ENCODE measurements around the gene ACTN1. TPM values are rescaled to one million over a fixed set of nuclear protein-coding genes. Genes with fewer than 3 reads are reported as not detected.
"Not testable (repeated sequence)": the region's sequence is repeated elsewhere in the genome, so short reads cannot be mapped to it uniquely, and the experiment has no call there.

The ACTN1 gene
- total RNA-seq, 1 donor from 2014 or later, result 90.5 TPM

GRCh38 chr14:68994056-68994455 lies 15.0 kb upstream of the ACTN1 start:
- no peak for DNase-seq
- intact Hi-C loops (cut with micrococcal nuclease), result no loop called here
- no peak for ATAC-seq

GRCh38 chr14:68987653-68988036 lies 8.5 kb upstream of the ACTN1 start:
- ATAC-seq, result no peak
- no peak for DNase-seq
- intact Hi-C loops (cut with micrococcal nuclease), result no loop called here

GRCh38 chr14:68986926-68987652 lies 8.0 kb upstream of the ACTN1 start:
- intact Hi-C loops (cut with micrococcal nuclease), result no loop called here
- DNase-seq (no peak), ATAC-seq (no peak)

GRCh38 chr14:68986225-68986624 lies 7.1 kb upstream of the ACTN1 start:
- ATAC-seq (no peak), DNase-seq (no peak)
- intact Hi-C loops (cut with micrococcal nuclease), result no loop called here

GRCh38 chr14:68984686-68985085 lies 5.6 kb upstream of the ACTN1 start:
- no peak for ATAC-seq
- no peak for DNase-seq
- intact Hi-C loops (cut with micrococcal nuclease), result no loop called here

GRCh38 chr14:68983191-68983590 lies 4.1 kb upstream of the ACTN1 start:
- ATAC-seq (no peak), DNase-seq (no peak)
- intact Hi-C loops (cut with micrococcal nuclease), result no loop called here

GRCh38 chr14:68982581-68982980 lies 3.5 kb upstream of the ACTN1 start:
- DNase-seq, result no peak
- intact Hi-C loops (cut with micrococcal nuclease), result no loop called here

GRCh38 chr14:68981539-68981976 lies 2.5 kb upstream of the ACTN1 start:
- ATAC-seq (no peak), DNase-seq (no peak)
- intact Hi-C loops (cut with micrococcal nuclease), result no loop called here

More at GRCh38 chr14:68982581-68982980, 3.5 kb upstream of the ACTN1 start:
- no peak for ATAC-seq

- intact Hi-C loops (cut with micrococcal nuclease), result no loop called here
Measured at GRCh38 chr14:68981139-68981538, 2.0 kb upstream of the ACTN1 start.

GRCh38 chr14:68979722-68980451 lies 785 bp upstream of the ACTN1 start:
- ATAC-seq (peak; percentile 27), DNase-seq (peak; percentile 65)
- intact Hi-C loops (cut with micrococcal nuclease), result no loop called here

More at GRCh38 chr14:68981139-68981538, 2.0 kb upstream of the ACTN1 start:
- no peak for DNase-seq
- ATAC-seq, result no peak

- DNase-seq (peak; percentile 80), ATAC-seq (peak; percentile 63)
- intact Hi-C loops (cut with micrococcal nuclease), result no loop called here
Measured at GRCh38 chr14:68978172-68978911, 760 bp downstream of the ACTN1 start.

DNA sequence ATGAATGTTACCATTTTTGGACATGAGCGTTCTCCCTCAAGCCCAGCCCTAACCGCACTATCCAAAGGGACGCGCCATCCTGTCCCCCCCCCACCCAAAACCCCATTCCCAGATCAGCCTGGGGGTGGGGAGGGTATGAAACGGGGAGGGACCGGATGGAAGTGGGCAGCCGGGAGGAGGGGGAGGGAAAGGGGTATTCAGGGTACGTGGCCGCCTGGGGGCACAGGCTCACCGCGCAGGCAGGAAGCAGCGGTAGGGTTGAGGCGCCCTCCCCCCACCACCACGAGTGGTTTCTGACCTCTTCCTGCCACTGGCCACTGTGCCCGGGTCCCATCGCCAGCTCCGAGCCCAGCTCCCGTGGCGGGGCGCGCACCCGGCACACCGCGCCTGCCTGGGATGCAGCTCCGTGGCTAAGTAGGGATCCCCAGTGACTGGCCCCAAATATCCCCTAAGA lies 1.4 kb downstream of the ACTN1 start:
- ATAC-seq, result peak; percentile 16
- DNase-seq, result peak; percentile 70
- intact Hi-C loops (cut with micrococcal nuclease), result no loop called here

GRCh38 chr14:68977180-68977717 lies 1.9 kb downstream of the ACTN1 start:
- DNase-seq (no peak), ATAC-seq (peak; percentile 0)
- intact Hi-C loops (cut with micrococcal nuclease), result no loop called here

- intact Hi-C loops (cut with micrococcal nuclease), result no loop called here
- peak; percentile 76 for DNase-seq
- peak; percentile 7 for ATAC-seq
Measured at GRCh38 chr14:68976160-68977067, 2.7 kb downstream of the ACTN1 start.

- ATAC-seq (no peak), DNase-seq (no peak)
- intact Hi-C loops (cut with micrococcal nuclease), result no loop called here
Measured at GRCh38 chr14:68975667-68976066, 3.4 kb downstream of the ACTN1 start.

- DNase-seq (no peak), ATAC-seq (no peak)
- intact Hi-C loops (cut with micrococcal nuclease), result no loop called here
Measured at GRCh38 chr14:68974759-68975347, 4.2 kb downstream of the ACTN1 start.

- DNase-seq (no peak), ATAC-seq (no peak)
- intact Hi-C loops (cut with micrococcal nuclease), result no loop called here
Measured at GRCh38 chr14:68973639-68974038, 5.5 kb downstream of the ACTN1 start.

- intact Hi-C loops (cut with micrococcal nuclease); ATAC-seq; DNase-seq: not testable (repeated sequence)
Measured at GRCh38 chr14:68973219-68973565, 5.9 kb downstream of the ACTN1 start.
